GM12878 (cell line): ENCODE measurements around the gene RAPGEF3.

Source experiments
- BACH1 ChIP-seq: fragments of 450-650 bp; IDR thresholded peaks from 2 replicates; pipeline ENCODE4 v1.6.1; 2017; ENCODE audit warnings: mild to moderate bottlenecking, borderline replicate concordance
- CREM ChIP-seq: IDR thresholded peaks from 2 replicates; pipeline ENCODE4 v1.6.1; 2014; ENCODE audit warnings: antibody characterized with exemption, low read depth
- KDM1A ChIP-seq: fragments of 200-600 bp; sonication (generic); IDR thresholded peaks from 2 replicates; pipeline ENCODE4 v1.6.1; 2016; ENCODE audit warnings: borderline replicate concordance
- NFYA ChIP-seq: IDR thresholded peaks from 2 replicates; pipeline ENCODE4 v1.6.1; 2011; ENCODE audit warnings: low read depth, mild to moderate bottlenecking, low read length, improper control_type of control experiment, borderline replicate concordance
- POLR2AphosphoS5 ChIP-seq: IDR thresholded peaks from 2 replicates; pipeline ENCODE4 v1.6.1; 2011; ENCODE audit warnings: mild to moderate bottlenecking, low read length, inconsistent platforms
- SMC3 ChIP-seq: IDR thresholded peaks from 2 replicates; pipeline ENCODE4 v1.6.1; 2011; ENCODE audit warnings: low read length, improper control_type of control experiment, borderline replicate concordance
- TF ChIP-seq, protein P1 (sequence below): IDR thresholded peaks from 2 replicates; pipeline ENCODE4 v1.6.1; 2011; ENCODE audit warnings: borderline replicate concordance, low read depth, mild to moderate bottlenecking, moderate library complexity, mixed read lengths, low read length; ENCODE audit not compliant: insufficient read depth; ENCODE audit errors: extremely low read length
- TF ChIP-seq, protein P2 (sequence below), 3 experiments: IDR thresholded peaks in 2 of 3; conservative IDR thresholded peaks in 1 of 3; 2 replicates each; pipeline ENCODE4 v1.5.1; 2011; ENCODE audit warnings: low read depth in 3 of 3, low read length in 3 of 3, mild to moderate bottlenecking in 3 of 3, control low read depth in 2 of 3, moderate library complexity in 2 of 3, inconsistent platforms in 1 of 3, mixed read lengths in 1 of 3; ENCODE audit not compliant: control insufficient read depth in 2 of 3, insufficient read depth in 1 of 3; ENCODE audit errors: extremely low read depth in 1 of 3
- TF ChIP-seq, protein P3 (sequence below): fragments of 450-650 bp; IDR thresholded peaks from 2 replicates; pipeline ENCODE4 v1.6.1; 2014; ENCODE audit warnings: mild to moderate bottlenecking

DNA sequence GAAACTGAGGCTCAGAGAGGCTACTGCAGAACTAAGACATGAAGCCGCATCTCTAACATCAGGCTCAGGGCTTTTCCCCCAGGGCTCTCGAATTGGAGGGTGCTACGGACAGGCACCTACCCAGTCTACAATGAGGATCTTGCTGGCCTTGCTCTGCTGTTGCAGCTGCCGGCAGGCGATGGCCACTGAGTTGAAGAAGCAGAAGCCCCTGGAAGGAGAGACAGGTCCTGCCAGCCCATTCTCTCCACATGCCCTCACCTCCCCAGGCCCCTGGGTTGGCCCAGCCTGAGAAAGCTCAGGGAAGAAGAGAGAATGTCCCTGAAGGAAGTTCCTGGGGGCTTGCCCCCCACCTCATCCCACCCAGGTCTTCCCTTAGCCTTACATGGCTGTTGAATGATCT is 30.5 kb upstream of the RAPGEF3 start:
- TF ChIP-seq POLR2AphosphoS5 (no peak), KDM1A (no peak), CREM (no peak), SMC3 (no peak), NFYA (no peak), BACH1 (no peak)
- TF ChIP-seq, protein P1, sequence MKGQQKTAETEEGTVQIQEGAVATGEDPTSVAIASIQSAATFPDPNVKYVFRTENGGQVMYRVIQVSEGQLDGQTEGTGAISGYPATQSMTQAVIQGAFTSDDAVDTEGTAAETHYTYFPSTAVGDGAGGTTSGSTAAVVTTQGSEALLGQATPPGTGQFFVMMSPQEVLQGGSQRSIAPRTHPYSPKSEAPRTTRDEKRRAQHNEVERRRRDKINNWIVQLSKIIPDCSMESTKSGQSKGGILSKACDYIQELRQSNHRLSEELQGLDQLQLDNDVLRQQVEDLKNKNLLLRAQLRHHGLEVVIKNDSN = no peak
- TF ChIP-seq, protein P2, sequence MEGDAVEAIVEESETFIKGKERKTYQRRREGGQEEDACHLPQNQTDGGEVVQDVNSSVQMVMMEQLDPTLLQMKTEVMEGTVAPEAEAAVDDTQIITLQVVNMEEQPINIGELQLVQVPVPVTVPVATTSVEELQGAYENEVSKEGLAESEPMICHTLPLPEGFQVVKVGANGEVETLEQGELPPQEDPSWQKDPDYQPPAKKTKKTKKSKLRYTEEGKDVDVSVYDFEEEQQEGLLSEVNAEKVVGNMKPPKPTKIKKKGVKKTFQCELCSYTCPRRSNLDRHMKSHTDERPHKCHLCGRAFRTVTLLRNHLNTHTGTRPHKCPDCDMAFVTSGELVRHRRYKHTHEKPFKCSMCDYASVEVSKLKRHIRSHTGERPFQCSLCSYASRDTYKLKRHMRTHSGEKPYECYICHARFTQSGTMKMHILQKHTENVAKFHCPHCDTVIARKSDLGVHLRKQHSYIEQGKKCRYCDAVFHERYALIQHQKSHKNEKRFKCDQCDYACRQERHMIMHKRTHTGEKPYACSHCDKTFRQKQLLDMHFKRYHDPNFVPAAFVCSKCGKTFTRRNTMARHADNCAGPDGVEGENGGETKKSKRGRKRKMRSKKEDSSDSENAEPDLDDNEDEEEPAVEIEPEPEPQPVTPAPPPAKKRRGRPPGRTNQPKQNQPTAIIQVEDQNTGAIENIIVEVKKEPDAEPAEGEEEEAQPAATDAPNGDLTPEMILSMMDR (IDR thresholded peaks at IDR 0.05 in 2 of 3, conservative IDR thresholded peaks at IDR 0.05 in 1 of 3; ENCODE audit: control insufficient read depth in 2 of 3, extremely low read depth in 1 of 3, insufficient read depth in 1 of 3, low read depth in 3 of 3, low read length in 3 of 3) = no peak
- TF ChIP-seq, protein P3, sequence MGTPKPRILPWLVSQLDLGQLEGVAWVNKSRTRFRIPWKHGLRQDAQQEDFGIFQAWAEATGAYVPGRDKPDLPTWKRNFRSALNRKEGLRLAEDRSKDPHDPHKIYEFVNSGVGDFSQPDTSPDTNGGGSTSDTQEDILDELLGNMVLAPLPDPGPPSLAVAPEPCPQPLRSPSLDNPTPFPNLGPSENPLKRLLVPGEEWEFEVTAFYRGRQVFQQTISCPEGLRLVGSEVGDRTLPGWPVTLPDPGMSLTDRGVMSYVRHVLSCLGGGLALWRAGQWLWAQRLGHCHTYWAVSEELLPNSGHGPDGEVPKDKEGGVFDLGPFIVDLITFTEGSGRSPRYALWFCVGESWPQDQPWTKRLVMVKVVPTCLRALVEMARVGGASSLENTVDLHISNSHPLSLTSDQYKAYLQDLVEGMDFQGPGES = no peak
